22Rv1 (cell line): ENCODE data around the gene TCF4.

ENCODE experiments used
- H3K27ac ChIP-seq: fragments of 450-650 bp; 2 replicates; pipeline ENCODE4 v1.5.1; 2017
- ZFX ChIP-seq: fragments of 450-650 bp; IDR thresholded peaks from 2 replicates; pipeline ENCODE4 v1.6.1; 2017; ENCODE audit warnings: antibody characterized with exemption, borderline replicate concordance
- TF ChIP-seq, protein P1 (sequence below): fragments of 450-650 bp; IDR thresholded peaks from 2 replicates; pipeline ENCODE4 v1.5.1; 2017; ENCODE audit warnings: mild to moderate bottlenecking

TCF4 gene

GRCh38 chr18:55603775-55604174 lies 15.8 kb upstream of the TCF4 start:
- no peak for TF ChIP-seq ZFX
- TF ChIP-seq, protein P1, sequence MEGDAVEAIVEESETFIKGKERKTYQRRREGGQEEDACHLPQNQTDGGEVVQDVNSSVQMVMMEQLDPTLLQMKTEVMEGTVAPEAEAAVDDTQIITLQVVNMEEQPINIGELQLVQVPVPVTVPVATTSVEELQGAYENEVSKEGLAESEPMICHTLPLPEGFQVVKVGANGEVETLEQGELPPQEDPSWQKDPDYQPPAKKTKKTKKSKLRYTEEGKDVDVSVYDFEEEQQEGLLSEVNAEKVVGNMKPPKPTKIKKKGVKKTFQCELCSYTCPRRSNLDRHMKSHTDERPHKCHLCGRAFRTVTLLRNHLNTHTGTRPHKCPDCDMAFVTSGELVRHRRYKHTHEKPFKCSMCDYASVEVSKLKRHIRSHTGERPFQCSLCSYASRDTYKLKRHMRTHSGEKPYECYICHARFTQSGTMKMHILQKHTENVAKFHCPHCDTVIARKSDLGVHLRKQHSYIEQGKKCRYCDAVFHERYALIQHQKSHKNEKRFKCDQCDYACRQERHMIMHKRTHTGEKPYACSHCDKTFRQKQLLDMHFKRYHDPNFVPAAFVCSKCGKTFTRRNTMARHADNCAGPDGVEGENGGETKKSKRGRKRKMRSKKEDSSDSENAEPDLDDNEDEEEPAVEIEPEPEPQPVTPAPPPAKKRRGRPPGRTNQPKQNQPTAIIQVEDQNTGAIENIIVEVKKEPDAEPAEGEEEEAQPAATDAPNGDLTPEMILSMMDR = no peak

DNA sequence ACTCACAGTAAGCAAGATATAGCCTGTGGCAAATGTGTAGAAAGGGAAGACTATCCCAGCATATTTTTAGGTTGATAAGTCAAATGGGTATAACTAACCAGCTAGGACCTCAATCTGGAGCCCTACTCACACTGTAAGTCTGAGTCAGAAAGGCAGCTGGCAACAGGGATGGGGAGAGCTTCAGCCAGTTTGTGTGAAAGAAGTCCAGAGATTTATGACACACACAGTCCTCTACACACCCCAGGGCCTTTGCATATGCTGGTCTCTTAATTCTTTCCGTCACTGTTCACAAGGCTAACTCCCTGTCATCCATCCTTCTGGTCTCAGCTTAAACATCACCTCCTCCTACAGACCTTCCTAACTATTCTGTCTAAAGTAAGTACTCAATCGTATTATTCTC lies 5.9 kb upstream of the TCF4 start:
- no peak for TF ChIP-seq ZFX
- TF ChIP-seq, protein P1 = no peak

More at GRCh38 chr18:55603775-55604174, 15.8 kb upstream of the TCF4 start:
- no peak overlapping the region for H3K27ac ChIP-seq

GRCh38 chr18:55592572-55592971 lies 4.6 kb upstream of the TCF4 start:
- no peak overlapping the region for H3K27ac ChIP-seq

More for the DNA sequence above, 5.9 kb upstream of the TCF4 start:
- no peak overlapping the region for H3K27ac ChIP-seq

GRCh38 chr18:55592106-55592505 lies 4.1 kb upstream of the TCF4 start:
- TF ChIP-seq, protein P1 = no peak
- TF ChIP-seq ZFX = no peak
- H3K27ac ChIP-seq = no peak overlapping the region

More at GRCh38 chr18:55592572-55592971, 4.6 kb upstream of the TCF4 start:
- no peak for TF ChIP-seq ZFX
- TF ChIP-seq, protein P1 = no peak

- TF ChIP-seq ZFX = no peak
- TF ChIP-seq, protein P1 = no peak
- peak overlapping the region; percentile 68 for H3K27ac ChIP-seq
Measured at GRCh38 chr18:55589625-55590291, 1.8 kb upstream of the TCF4 start.

DNA sequence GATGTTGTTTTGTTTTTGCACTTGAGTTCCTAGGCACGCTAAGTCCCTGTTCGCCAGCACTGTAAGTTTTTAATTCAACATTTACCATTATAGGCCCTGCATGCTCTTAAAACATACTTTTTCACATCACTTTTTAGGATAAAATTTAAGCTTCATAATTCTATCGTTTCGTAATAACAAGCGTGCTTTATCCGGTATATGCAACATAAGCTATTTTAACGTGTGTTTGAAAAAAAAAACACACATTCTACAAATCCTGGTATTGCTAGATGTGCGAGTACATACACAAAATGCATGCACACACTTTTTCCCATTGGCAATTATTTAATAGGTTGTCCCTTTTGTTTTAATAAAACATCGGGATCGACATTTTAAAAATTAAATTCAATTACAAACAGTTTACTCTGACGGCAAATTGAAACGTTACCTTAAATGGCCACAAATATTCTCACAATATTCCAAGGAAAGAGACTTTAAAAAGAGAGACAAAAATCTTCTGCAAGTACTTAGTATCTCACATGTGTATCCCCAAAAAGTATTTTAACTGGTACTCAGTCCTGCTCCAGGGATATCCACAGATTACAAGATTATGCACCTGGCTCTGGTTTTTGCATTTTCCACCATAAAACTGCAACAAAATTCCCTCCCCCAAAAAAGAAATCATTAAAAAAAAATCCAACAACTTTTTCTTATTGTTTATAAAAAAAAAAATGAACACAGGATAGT lies 1.0 kb upstream of the TCF4 start:
- peak overlapping the region; percentile 68 for H3K27ac ChIP-seq
- TF ChIP-seq ZFX = no peak
- TF ChIP-seq, protein P1 = no peak
